Thyroid gland (tissue), 4 donors: Measurements from ENCODE around the gene ARHGAP24. TPM values are rescaled to one million over a fixed set of nuclear protein-coding genes. Genes with fewer than 3 reads are reported as not detected.

Experiments used
- DNase-seq, 2 donors: peaks; one replicate each; pipeline ENCODE4 v3.0.0-alpha.2; 2019
- H3K27ac ChIP-seq, 3 donors: fragments of 200-600 bp; sonication (generic); 1 replicate in 2 of 3; 2 replicates in 1 of 3; pipeline ENCODE4 v1.5.1; 2016 to 2019; ENCODE audit warnings: mild to moderate bottlenecking in 1 of 3, moderate library complexity in 1 of 3
- H3K27me3 ChIP-seq: fragments of 200-600 bp; sonication (generic); one replicate; pipeline ENCODE4 v1.5.1; 2019
- H3K36me3 ChIP-seq, 2 donors: fragments of 200-600 bp; sonication (generic); one replicate each; pipeline ENCODE4 v1.5.1; 2016 to 2019
- H3K4me1 ChIP-seq, 2 donors: fragments of 200-600 bp; sonication (generic); one replicate each; pipeline ENCODE4 v1.5.1; 2017 to 2019
- H3K4me3 ChIP-seq, 3 donors: fragments of 200-600 bp; sonication (generic); replicated peaks in 1 of 3; 1 replicate in 2 of 3; 2 replicates in 1 of 3; pipeline ENCODE4 v1.5.1; 2016; ENCODE audit warnings: mild to moderate bottlenecking in 1 of 3
- H3K9me3 ChIP-seq: fragments of 200-600 bp; sonication (generic); one replicate; pipeline ENCODE4 v1.5.1; 2017
- POLR2A ChIP-seq, 2 donors: fragments of 450-650 bp; IDR thresholded peaks; one replicate each; pipeline ENCODE4 v1.6.1; 2017; ENCODE audit warnings: antibody characterized with exemption in 2 of 2, mild to moderate bottlenecking in 2 of 2, moderate library complexity in 1 of 2
- WGBS, 2 donors: methylation state at CpG; one replicate each; pipeline ENCODE4 v1.1.5; 2017; 5-methylcytosine and 5-hydroxymethylcytosine counted together
- intact Hi-C: fragments of 100-400 bp; cut with DNase I; formaldehyde crosslinking; loops from one replicate; pipeline ENCODE4 v1.15.1; 2023
- total RNA-seq, 4 donors: library from RNA; depleted of rRNA; stranded (reverse); fragments of >200 nt; gene quantifications; one replicate each; pipeline ENCODE4 v1.2.3, GENCODE V29; 2016
- TF ChIP-seq, protein P1 (sequence below), 6 experiments: fragments of 200-600 bp in 3 of 6; fragments of 450-650 bp in 3 of 6; sonication (generic) in 3 of 6; IDR thresholded peaks; one replicate each; pipeline ENCODE4 v1.5.1; 2016 to 2019; ENCODE audit warnings: antibody characterized with exemption in 6 of 6, mild to moderate bottlenecking in 2 of 6, inconsistent platforms in 1 of 6, moderate library complexity in 1 of 6

The ARHGAP24 gene
- total RNA-seq, 4 donors from 2014 or later: 20.8 to 70.3 (median 52.4) TPM

DNA sequence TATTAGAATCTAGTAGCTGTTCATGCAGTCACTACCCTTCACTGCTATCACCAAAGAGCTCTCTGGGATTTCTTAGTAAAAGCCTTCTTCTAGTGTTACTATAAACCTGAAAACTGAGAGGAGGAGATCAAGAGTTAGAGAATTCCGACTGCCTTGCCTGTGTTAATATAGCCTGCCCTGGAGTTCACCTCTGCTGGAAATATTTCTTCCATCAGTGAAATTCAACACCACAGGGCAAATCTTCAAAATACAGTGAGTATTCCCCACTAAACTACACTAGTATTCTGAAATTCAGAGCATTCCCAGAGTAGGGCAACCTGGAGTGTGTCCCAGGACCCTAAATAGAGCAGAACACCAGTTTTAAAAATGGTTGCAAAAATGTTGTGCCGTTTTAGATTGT lies 301.1 kb downstream of the ARHGAP24 start:
- no peak for DNase-seq
- intact Hi-C loops: no loop called here
- WGBS, 2 donors: 62 to 78% methylated on average over 2 of the region's 2 CpGs
- Histone ChIP-seq H3K27ac (no peak overlapping the region), H3K36me3 (no peaks in the 10 kb centered on the region), H3K9me3 (no peaks in the 10 kb centered on the region), H3K4me1 (no peaks in the 10 kb centered on the region), H3K4me3 (no peak overlapping the region), H3K27me3 (no peaks in the 10 kb centered on the region)
- TF ChIP-seq, protein P1, sequence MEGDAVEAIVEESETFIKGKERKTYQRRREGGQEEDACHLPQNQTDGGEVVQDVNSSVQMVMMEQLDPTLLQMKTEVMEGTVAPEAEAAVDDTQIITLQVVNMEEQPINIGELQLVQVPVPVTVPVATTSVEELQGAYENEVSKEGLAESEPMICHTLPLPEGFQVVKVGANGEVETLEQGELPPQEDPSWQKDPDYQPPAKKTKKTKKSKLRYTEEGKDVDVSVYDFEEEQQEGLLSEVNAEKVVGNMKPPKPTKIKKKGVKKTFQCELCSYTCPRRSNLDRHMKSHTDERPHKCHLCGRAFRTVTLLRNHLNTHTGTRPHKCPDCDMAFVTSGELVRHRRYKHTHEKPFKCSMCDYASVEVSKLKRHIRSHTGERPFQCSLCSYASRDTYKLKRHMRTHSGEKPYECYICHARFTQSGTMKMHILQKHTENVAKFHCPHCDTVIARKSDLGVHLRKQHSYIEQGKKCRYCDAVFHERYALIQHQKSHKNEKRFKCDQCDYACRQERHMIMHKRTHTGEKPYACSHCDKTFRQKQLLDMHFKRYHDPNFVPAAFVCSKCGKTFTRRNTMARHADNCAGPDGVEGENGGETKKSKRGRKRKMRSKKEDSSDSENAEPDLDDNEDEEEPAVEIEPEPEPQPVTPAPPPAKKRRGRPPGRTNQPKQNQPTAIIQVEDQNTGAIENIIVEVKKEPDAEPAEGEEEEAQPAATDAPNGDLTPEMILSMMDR (IDR thresholded peaks at IDR 0.05): no peak
- TF ChIP-seq POLR2A (IDR thresholded peaks at IDR 0.05): no peak

- no peak for DNase-seq
- Histone ChIP-seq H3K27ac (no peak overlapping the region), H3K27me3 (no peaks in the 10 kb centered on the region), H3K9me3 (no peaks in the 10 kb centered on the region), H3K36me3 (no peaks in the 10 kb centered on the region), H3K4me3 (no peak overlapping the region), H3K4me1 (no peaks in the 10 kb centered on the region)
- intact Hi-C loops: no loop called here
- TF ChIP-seq, protein P1 (IDR thresholded peaks at IDR 0.05): no peak
- no peak for TF ChIP-seq POLR2A (IDR thresholded peaks at IDR 0.05)
- WGBS, 2 donors: 85 to 86% methylated on average over 1 of the region's 1 CpG
Observed at GRCh38 chr4:85776579-85776978, 301.6 kb downstream of the ARHGAP24 start.

DNA sequence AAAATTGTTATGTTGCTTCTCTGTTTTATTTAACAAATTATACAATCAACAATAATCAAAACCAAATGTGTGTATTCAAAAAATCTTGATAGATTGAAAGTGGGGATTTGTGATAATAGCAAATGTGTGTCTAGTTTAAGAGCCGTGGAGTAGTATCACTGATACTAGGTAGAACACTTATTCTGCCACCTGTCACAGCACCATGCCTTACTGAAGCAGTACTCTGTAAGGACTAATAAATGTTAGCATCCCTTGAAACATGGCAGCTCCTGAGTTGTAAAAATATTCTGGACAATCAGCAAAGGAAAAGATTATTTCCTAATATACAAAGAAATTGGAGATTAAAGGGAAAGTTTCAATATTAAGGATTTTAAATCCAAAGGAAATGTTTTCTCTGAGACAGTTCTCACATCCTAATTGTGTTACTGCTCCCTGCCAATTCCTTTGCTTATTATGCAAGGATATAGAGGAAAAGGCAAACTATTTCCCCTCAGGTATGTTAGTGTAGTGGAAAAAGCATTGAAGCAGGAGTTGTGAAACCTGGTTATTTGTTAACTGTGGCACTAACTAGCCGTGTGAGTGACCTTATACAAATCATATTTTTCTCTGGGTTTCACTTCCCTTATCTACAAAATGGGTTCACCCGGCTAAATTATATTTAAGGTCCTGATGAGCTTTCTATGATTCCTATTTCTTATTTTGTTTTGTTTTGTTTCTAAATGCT lies 303.1 kb downstream of the ARHGAP24 start:
- intact Hi-C loops: no loop called here
- TF ChIP-seq, protein P1 (IDR thresholded peaks at IDR 0.05): no peak
- no peak for TF ChIP-seq POLR2A (IDR thresholded peaks at IDR 0.05)
- Histone ChIP-seq H3K9me3 (no peaks in the 10 kb centered on the region), H3K27ac (no peak overlapping the region), H3K4me3 (no peak overlapping the region), H3K36me3 (no peaks in the 10 kb centered on the region), H3K4me1 (no peaks in the 10 kb centered on the region), H3K27me3 (no peaks in the 10 kb centered on the region)
- 71 to 77% methylated on average over 3 of the region's 3 CpGs for WGBS, 2 donors
- no peak for DNase-seq

DNA sequence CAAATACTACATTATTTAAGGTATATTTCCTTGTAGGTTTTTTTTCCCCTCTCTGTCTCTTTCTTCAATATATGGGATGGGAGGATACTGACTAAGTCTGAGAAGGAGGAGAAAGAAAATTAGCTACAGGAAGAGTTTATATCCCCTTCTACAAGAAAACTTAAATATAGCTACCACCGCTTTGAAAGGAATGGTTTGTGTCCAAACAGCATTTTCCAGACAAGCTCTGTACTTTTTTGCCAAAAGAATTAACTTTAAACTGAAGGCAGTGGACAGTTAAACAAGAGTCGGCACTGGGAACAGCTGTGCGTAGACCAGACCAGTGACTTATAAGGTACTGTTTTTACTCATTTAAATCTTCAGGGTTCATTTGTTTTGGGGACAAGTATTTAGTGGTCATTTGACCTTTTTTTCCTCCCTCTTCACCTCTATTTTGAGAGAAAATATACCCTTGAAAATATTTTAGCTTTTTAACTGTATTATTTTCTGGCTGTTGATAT lies 303.7 kb downstream of the ARHGAP24 start:
- no peak for TF ChIP-seq POLR2A (IDR thresholded peaks at IDR 0.05)
- TF ChIP-seq, protein P1 (IDR thresholded peaks at IDR 0.05): no peak
- DNase-seq: no peak
- H3K9me3 ChIP-seq: no peaks in the 10 kb centered on the region
- H3K4me3 ChIP-seq: no peak overlapping the region
- no peaks in the 10 kb centered on the region for H3K4me1 ChIP-seq
- no peaks in the 10 kb centered on the region for H3K27me3 ChIP-seq
- WGBS, 2 donors: 54 to 60% methylated on average over 3 of the region's 3 CpGs
- intact Hi-C loops: no loop called here
- no peaks in the 10 kb centered on the region for H3K36me3 ChIP-seq
- no peak overlapping the region for H3K27ac ChIP-seq

GRCh38 chr4:85779165-85779564 lies 304.2 kb downstream of the ARHGAP24 start:
- Histone ChIP-seq H3K36me3 (no peaks in the 10 kb centered on the region), H3K27ac (no peak overlapping the region), H3K27me3 (no peaks in the 10 kb centered on the region), H3K9me3 (no peaks in the 10 kb centered on the region), H3K4me1 (no peaks in the 10 kb centered on the region), H3K4me3 (no peak overlapping the region)
- intact Hi-C loops: no loop called here
- no peak for TF ChIP-seq POLR2A (IDR thresholded peaks at IDR 0.05)
- TF ChIP-seq, protein P1 (IDR thresholded peaks at IDR 0.05): no peak
- DNase-seq: no peak
